A549 (cell line): Measurements from ENCODE around the gene CCL20. TPM values are rescaled to one million over a fixed set of nuclear protein-coding genes. Genes with fewer than 3 reads are reported as not detected.

Experiments used
- ATAC-seq, 2 experiments: fragments of 200-7000 bp in 1 of 2; fragments of >200 bp in 1 of 2; cut with Nextera tagmentation in 1 of 2; cut with Tn5 transposase in 1 of 2; 3 replicates each; pipeline versions ENCODE4 v1.8.0 to v1.9.1; 2018 to 2020; ENCODE audit warnings: mild to moderate bottlenecking in 1 of 2, moderate library complexity in 1 of 2
- CTCF ChIA-PET: fragments of 300-600 bp; sonication (Branson Sonifier 250); formaldehyde crosslinking; extraction: SDS; loops from one replicate; lab custom pipeline; 2021; ENCODE audit warnings: antibody characterized with exemption, inconsistent platforms; lab: Yijun Ruan, JAX
- POLR2A ChIA-PET: fragments of 350-600 bp; formaldehyde crosslinking; extraction: SDS; loops from one replicate; lab custom pipeline; 2021; ENCODE audit warnings: antibody characterized with exemption, inconsistent platforms; lab: Yijun Ruan, JAX
- DNase-seq, 2 experiments: peaks; one replicate each; pipeline versions ENCODE4 v3.0.0 to v3.0.0-alpha.2; 2011 to 2016; ENCODE audit warnings: low read depth in 1 of 2, low spot score in 1 of 2
- FAIRE-seq: peaks from 2 replicates; lab custom pipeline; 2011; peaks lifted over from hg19 to GRCh38; lab: Jason Lieb, UNC
- H3K27ac ChIP-seq, 2 experiments: fragments of >200 bp; sonication (Bioruptor Twin); formaldehyde crosslinking; 3 replicates each; pipeline ENCODE4 v1.5.1; 2016 to 2017
- H3K4me1 ChIP-seq: fragments of >200 bp; sonication (Bioruptor Twin); formaldehyde crosslinking; 3 replicates; pipeline ENCODE4 v1.6.1; 2016
- H3K4me2 ChIP-seq: fragments of >200 bp; sonication (Bioruptor Twin); formaldehyde crosslinking; 3 replicates; pipeline ENCODE4 v1.6.1; 2016
- H3K4me3 ChIP-seq: fragments of >200 bp; sonication (Bioruptor Twin); formaldehyde crosslinking; 3 replicates; pipeline ENCODE4 v1.5.1; 2016
- H3K9me3 ChIP-seq: fragments of >200 bp; sonication (Bioruptor Twin); formaldehyde crosslinking; 3 replicates; pipeline ENCODE4 v1.6.1; 2016
- CHD2 ChIP-seq: fragments of 150-350 bp; IDR thresholded peaks from 2 replicates; pipeline ENCODE4 v1.6.1; 2014; ENCODE audit warnings: low read length; ENCODE audit not compliant: partially characterized antibody
- FOSB ChIP-seq: fragments of 250-450 bp; sonication (Bioruptor Pico); IDR thresholded peaks from 2 replicates; pipeline ENCODE4 v1.5.0; 2020; ENCODE audit warnings: mild to moderate bottlenecking, moderate library complexity
- HDAC2 ChIP-seq: fragments of 200-600 bp; sonication (generic); IDR thresholded peaks from 2 replicates; pipeline ENCODE4 v1.6.1; 2016
- HOXA7 ChIP-seq: fragments of 250-450 bp; sonication (Bioruptor Pico); IDR thresholded peaks from 2 replicates; pipeline ENCODE4 v1.5.0; 2020; ENCODE audit warnings: mild to moderate bottlenecking, moderate library complexity
- HOXB5 ChIP-seq: fragments of 250-450 bp; sonication (Bioruptor Pico); IDR thresholded peaks from 2 replicates; pipeline ENCODE4 v1.5.0; 2020; ENCODE audit warnings: mild to moderate bottlenecking, moderate library complexity
- MAZ ChIP-seq: fragments of 150-350 bp; IDR thresholded peaks from 2 replicates; pipeline ENCODE4 v1.6.1; 2014; ENCODE audit warnings: antibody characterized with exemption, low read depth, low read length, borderline replicate concordance
- NR3C1 ChIP-seq: fragments of >200 bp; sonication (Bioruptor Twin); formaldehyde crosslinking; IDR thresholded peaks from 3 replicates; pipeline ENCODE4 v1.6.1; 2017
- RAD21 ChIP-seq, 2 experiments: fragments of >200 bp in 1 of 2; sonication (Bioruptor Twin) in 1 of 2; formaldehyde crosslinking in 1 of 2; IDR thresholded peaks in 1 of 2; conservative IDR thresholded peaks in 1 of 2; 2 replicates in 1 of 2; 3 replicates in 1 of 2; pipeline ENCODE4 v1.6.1; 2012 to 2018; ENCODE audit warnings: inconsistent platforms in 1 of 2
- RCOR1 ChIP-seq: fragments of 150-350 bp; IDR thresholded peaks from 2 replicates; pipeline ENCODE4 v1.6.1; 2014; ENCODE audit warnings: antibody characterized with exemption, low read length, low read depth
- SREBF2 ChIP-seq: fragments of 450-650 bp; IDR thresholded peaks from 2 replicates; pipeline ENCODE4 v1.6.1; 2014; ENCODE audit warnings: mild to moderate bottlenecking, moderate library complexity
- ZC3H11A ChIP-seq: fragments of 450-650 bp; IDR thresholded peaks from 2 replicates; pipeline ENCODE4 v1.6.1; 2014; ENCODE audit warnings: antibody characterized with exemption, mild to moderate bottlenecking
- ZNF302 ChIP-seq: fragments of 250-450 bp; sonication (Bioruptor Pico); IDR thresholded peaks from 2 replicates; pipeline ENCODE4 v1.9.0; 2021; ENCODE audit warnings: inconsistent platforms, mild to moderate bottlenecking, moderate library complexity
- WGBS: methylation state at CpG from one replicate; pipeline ENCODE4 v1.1.6; 2017; ENCODE audit errors: missing lambda C conversion rate; 5-methylcytosine and 5-hydroxymethylcytosine counted together
- polyA plus RNA-seq, 4 experiments: library from polyadenylated mRNA; depleted of rRNA in 3 of 4; stranded (reverse); fragments of >200 nt; fragmentation: RNase III in 1 of 4; extraction: RNeasy Plus Mini Kit Qiagen cat#74134 plus additional on column Dnase treatment in 1 of 4; gene quantifications; 2 replicates in 3 of 4; 3 replicates in 1 of 4; pipeline ENCODE4 v1.2.3, GENCODE V29; 2011 to 2017
- TF ChIP-seq, protein P1 (sequence below): IDR thresholded peaks from 2 replicates; pipeline ENCODE4 v1.6.1; 2012
- TF ChIP-seq, protein P2 (sequence below): fragments of 250-450 bp; sonication (Bioruptor Pico); IDR thresholded peaks from 2 replicates; pipeline ENCODE4 v1.5.0; 2021; ENCODE audit warnings: mild to moderate bottlenecking, moderate library complexity, borderline replicate concordance
- TF ChIP-seq, protein P3 (sequence below): fragments of 200-600 bp; sonication (generic); IDR thresholded peaks from 2 replicates; pipeline ENCODE4 v1.6.1; 2016; ENCODE audit warnings: antibody characterized with exemption, mild to moderate bottlenecking, moderate library complexity
- TF ChIP-seq, protein P4 (sequence below): fragments of 250-450 bp; sonication (Bioruptor Pico); IDR thresholded peaks from 2 replicates; pipeline ENCODE4 v1.5.0; 2020; ENCODE audit warnings: low read depth, mild to moderate bottlenecking, moderate library complexity

CCL20 gene
- polyA plus RNA-seq, 2 of the 4 experiments (the other 2 are of a cell fraction) = 0.43 to 3.4 TPM

DNA sequence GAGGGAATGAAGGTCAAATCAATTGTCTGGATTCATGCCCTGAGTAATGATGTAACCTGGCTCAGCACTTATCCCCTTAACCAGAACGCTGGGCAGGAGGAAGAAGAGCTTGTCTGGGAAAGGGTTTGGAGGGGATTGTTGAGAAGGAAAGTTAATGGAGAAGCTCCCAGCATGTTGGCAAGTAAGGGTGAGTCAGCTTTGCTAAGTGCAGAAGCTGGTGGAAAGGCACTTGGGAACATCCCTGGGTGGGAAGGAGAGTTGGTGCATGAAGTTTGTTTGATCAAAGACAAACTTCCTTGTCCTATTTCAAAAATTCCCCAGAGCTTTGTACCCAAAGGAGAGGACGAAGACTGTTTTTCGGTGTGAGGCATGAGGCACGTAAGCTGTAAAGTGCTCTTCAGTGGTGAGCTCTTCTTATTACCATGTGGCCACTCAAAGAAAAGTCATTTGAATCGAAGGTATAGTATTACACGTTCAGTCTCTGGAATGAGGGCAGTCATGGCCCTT lies 40.2 kb downstream of the CCL20 start:
- peaks cover 20% of the 10 kb centered on the region for H3K4me1 ChIP-seq
- TF ChIP-seq RAD21 (conservative IDR thresholded peaks at IDR 0.05 in 1 of 2, IDR thresholded peaks at IDR 0.05 in 1 of 2) (no peak), HOXA7 (no peak), MAZ (no peak), ZC3H11A (no peak), ZNF302 (CRISPR knock-in tag) (no peak)
- TF ChIP-seq, protein P1, sequence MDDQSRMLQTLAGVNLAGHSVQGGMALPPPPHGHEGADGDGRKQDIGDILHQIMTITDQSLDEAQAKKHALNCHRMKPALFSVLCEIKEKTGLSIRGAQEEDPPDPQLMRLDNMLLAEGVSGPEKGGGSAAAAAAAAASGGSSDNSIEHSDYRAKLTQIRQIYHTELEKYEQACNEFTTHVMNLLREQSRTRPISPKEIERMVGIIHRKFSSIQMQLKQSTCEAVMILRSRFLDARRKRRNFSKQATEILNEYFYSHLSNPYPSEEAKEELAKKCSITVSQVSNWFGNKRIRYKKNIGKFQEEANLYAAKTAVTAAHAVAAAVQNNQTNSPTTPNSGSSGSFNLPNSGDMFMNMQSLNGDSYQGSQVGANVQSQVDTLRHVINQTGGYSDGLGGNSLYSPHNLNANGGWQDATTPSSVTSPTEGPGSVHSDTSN = no peak
- TF ChIP-seq, all 56 proteins: peak for 0
- H3K4me3 ChIP-seq = no peak overlapping the region
- no peak for FAIRE-seq
- peak overlapping the region; percentile 1; the same call in 1 of the 3 replicates for H3K4me2 ChIP-seq
- peak in 1 of 2 experiments; percentile 59; a peak in 3 of 6 replicates for ATAC-seq
- no peak for DNase-seq
- POLR2A ChIA-PET = no interaction called here
- CTCF ChIA-PET = interaction anchor here (0.9 to 2.1 kb wide), 6 partner anchors 9 to 196 kb away, joined by 3 to 12 read pairs (median 3); no protein-coding TSS in a partner anchor
- H3K27ac ChIP-seq = peak overlapping the region; percentile 51 to 74; a peak in 5 of 6 replicates
- WGBS = 75% methylated on average over 6 of the region's 6 CpGs
- H3K9me3 ChIP-seq = no peaks in the 10 kb centered on the region

DNA sequence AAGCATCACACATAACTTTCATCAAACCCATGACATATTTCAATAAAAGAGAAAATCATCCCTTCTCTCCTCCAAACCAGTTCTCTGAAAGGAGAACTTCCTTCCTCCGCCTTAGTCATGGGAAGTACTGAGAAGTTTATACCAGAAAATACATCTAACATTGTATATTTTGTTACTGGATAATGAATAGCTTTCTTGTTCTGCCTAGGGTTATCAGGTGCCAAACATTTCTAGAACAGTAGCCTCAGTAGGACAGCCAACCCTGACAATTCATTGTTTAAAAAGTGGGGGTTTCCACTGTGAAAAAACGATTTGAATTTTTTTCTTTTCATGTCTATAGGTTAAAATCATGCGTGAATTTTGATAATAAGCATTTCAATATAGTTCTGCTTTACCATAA lies 41.8 kb downstream of the CCL20 start:
- no peak for FAIRE-seq
- Histone ChIP-seq H3K9me3 (no peaks in the 10 kb centered on the region), H3K27ac (peak overlapping the region in 1 of 2 experiments; percentile 1; a peak in 1 of 6 replicates), H3K4me3 (no peak overlapping the region), H3K4me2 (no peak overlapping the region), H3K4me1 (peaks cover 18% of the 10 kb centered on the region)
- ChIA-PET CTCF (interaction anchor here (2.1 kb wide), 1 partner anchor 7 kb away, joined by 12 read pairs; no protein-coding TSS in a partner anchor), POLR2A (no interaction called here)
- WGBS = 66% methylated on average over 3 of the region's 3 CpGs
- ATAC-seq = no peak
- TF ChIP-seq, protein P2, sequence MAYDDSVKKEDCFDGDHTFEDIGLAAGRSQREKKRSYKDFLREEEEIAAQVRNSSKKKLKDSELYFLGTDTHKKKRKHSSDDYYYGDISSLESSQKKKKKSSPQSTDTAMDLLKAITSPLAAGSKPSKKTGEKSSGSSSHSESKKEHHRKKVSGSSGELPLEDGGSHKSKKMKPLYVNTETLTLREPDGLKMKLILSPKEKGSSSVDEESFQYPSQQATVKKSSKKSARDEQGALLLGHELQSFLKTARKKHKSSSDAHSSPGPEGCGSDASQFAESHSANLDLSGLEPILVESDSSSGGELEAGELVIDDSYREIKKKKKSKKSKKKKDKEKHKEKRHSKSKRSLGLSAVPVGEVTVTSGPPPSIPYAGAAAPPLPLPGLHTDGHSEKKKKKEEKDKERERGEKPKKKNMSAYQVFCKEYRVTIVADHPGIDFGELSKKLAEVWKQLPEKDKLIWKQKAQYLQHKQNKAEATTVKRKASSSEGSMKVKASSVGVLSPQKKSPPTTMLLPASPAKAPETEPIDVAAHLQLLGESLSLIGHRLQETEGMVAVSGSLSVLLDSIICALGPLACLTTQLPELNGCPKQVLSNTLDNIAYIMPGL = no peak
- TF ChIP-seq, protein P3, sequence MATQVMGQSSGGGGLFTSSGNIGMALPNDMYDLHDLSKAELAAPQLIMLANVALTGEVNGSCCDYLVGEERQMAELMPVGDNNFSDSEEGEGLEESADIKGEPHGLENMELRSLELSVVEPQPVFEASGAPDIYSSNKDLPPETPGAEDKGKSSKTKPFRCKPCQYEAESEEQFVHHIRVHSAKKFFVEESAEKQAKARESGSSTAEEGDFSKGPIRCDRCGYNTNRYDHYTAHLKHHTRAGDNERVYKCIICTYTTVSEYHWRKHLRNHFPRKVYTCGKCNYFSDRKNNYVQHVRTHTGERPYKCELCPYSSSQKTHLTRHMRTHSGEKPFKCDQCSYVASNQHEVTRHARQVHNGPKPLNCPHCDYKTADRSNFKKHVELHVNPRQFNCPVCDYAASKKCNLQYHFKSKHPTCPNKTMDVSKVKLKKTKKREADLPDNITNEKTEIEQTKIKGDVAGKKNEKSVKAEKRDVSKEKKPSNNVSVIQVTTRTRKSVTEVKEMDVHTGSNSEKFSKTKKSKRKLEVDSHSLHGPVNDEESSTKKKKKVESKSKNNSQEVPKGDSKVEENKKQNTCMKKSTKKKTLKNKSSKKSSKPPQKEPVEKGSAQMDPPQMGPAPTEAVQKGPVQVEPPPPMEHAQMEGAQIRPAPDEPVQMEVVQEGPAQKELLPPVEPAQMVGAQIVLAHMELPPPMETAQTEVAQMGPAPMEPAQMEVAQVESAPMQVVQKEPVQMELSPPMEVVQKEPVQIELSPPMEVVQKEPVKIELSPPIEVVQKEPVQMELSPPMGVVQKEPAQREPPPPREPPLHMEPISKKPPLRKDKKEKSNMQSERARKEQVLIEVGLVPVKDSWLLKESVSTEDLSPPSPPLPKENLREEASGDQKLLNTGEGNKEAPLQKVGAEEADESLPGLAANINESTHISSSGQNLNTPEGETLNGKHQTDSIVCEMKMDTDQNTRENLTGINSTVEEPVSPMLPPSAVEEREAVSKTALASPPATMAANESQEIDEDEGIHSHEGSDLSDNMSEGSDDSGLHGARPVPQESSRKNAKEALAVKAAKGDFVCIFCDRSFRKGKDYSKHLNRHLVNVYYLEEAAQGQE = no peak
- TF ChIP-seq, protein P4, sequence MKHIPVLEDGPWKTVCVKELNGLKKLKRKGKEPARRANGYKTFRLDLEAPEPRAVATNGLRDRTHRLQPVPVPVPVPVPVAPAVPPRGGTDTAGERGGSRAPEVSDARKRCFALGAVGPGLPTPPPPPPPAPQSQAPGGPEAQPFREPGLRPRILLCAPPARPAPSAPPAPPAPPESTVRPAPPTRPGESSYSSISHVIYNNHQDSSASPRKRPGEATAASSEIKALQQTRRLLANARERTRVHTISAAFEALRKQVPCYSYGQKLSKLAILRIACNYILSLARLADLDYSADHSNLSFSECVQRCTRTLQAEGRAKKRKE (CRISPR knock-in tag) = no peak
- no peak for TF ChIP-seq HDAC2
- TF ChIP-seq SREBF2 = no peak
- no peak for TF ChIP-seq FOSB (CRISPR knock-in tag)
- TF ChIP-seq NR3C1 = no peak
- no peak for TF ChIP-seq HOXB5 (CRISPR knock-in tag)
- TF ChIP-seq CHD2 = no peak
- TF ChIP-seq RCOR1 = no peak
- no peak for DNase-seq
